ENCODE results near the gene PIK3R1.

The PIK3R1 gene

GRCh38 chr5:68182534-68182933 lies 33.0 kb upstream of the PIK3R1 start:
- no peak overlapping the region for H3K4me3 ChIP-seq (ENCODE audit: low read length)
- DNase-seq (ENCODE audit: low read depth): no peak
- no peak for TF ChIP-seq CTCF (conservative IDR thresholded peaks at IDR 0.05; ENCODE audit: low read depth, low read length)

- H3K4me3 ChIP-seq (ENCODE audit: low read length): peak overlapping the region; percentile 35
- DNase-seq (ENCODE audit: low read depth): no peak
- no peak for TF ChIP-seq CTCF (conservative IDR thresholded peaks at IDR 0.05; ENCODE audit: low read depth, low read length)
Observed at GRCh38 chr5:68187268-68188055, 28.1 kb upstream of the PIK3R1 start.

- no peak for TF ChIP-seq CTCF (conservative IDR thresholded peaks at IDR 0.05; ENCODE audit: low read depth, low read length)
- no peak overlapping the region for H3K4me3 ChIP-seq (ENCODE audit: low read length)
- no peak for DNase-seq (ENCODE audit: low read depth)
Observed at GRCh38 chr5:68189171-68189570, 26.4 kb upstream of the PIK3R1 start.

GRCh38 chr5:68189613-68190012 lies 25.9 kb upstream of the PIK3R1 start:
- DNase-seq (ENCODE audit: low read depth): no peak
- no peak for TF ChIP-seq CTCF (conservative IDR thresholded peaks at IDR 0.05; ENCODE audit: low read depth, low read length)
- H3K4me3 ChIP-seq (ENCODE audit: low read length): no peak overlapping the region

- DNase-seq (ENCODE audit: low read depth): no peak
- H3K4me3 ChIP-seq (ENCODE audit: low read length): no peak overlapping the region
- TF ChIP-seq CTCF (conservative IDR thresholded peaks at IDR 0.05; ENCODE audit: low read depth, low read length): no peak
Observed at GRCh38 chr5:68190619-68191018, 24.9 kb upstream of the PIK3R1 start.

- no peak for TF ChIP-seq CTCF (conservative IDR thresholded peaks at IDR 0.05; ENCODE audit: low read depth, low read length)
- no peak overlapping the region for H3K4me3 ChIP-seq (ENCODE audit: low read length)
- no peak for DNase-seq (ENCODE audit: low read depth)
Observed at GRCh38 chr5:68191083-68191791, 24.3 kb upstream of the PIK3R1 start.

GRCh38 chr5:68192679-68193060 lies 22.9 kb upstream of the PIK3R1 start:
- no peak for DNase-seq (ENCODE audit: low read depth)
- H3K4me3 ChIP-seq (ENCODE audit: low read length): no peak overlapping the region
- TF ChIP-seq CTCF (conservative IDR thresholded peaks at IDR 0.05; ENCODE audit: low read depth, low read length): no peak
